Kidney epithelial cell (primary cell): Measurements from ENCODE around the gene ZFX. TPM values are rescaled to one million over a fixed set of nuclear protein-coding genes. Genes with fewer than 3 reads are reported as not detected.

Experiments used
- DNase-seq: peaks from one replicate; pipeline ENCODE4 v3.0.0-alpha.2; 2010; ENCODE audit warnings: low read depth
- H3K27me3 ChIP-seq: 2 replicates; pipeline ENCODE4 v1.6.0; 2011; ENCODE audit warnings: low read length; ENCODE audit not compliant: control insufficient read depth, insufficient read depth
- H3K36me3 ChIP-seq: 2 replicates; pipeline ENCODE4 v1.5.1; 2011; ENCODE audit warnings: low read length; ENCODE audit not compliant: control insufficient read depth, insufficient read depth
- H3K4me3 ChIP-seq: 2 replicates; pipeline ENCODE4 v1.5.1; 2011; ENCODE audit warnings: low read depth, mild to moderate bottlenecking, control low read depth, low read length
- total RNA-seq: library from RNA; depleted of rRNA; stranded (reverse); fragments of >200 nt; gene quantifications from 2 replicates; pipeline ENCODE4 v1.2.3, GENCODE V29; 2015
- TF ChIP-seq, protein P1 (sequence below): IDR thresholded peaks from 2 replicates; pipeline ENCODE4 v1.5.1; 2011; ENCODE audit warnings: mild to moderate bottlenecking, moderate library complexity, low read length, control low read depth, inconsistent platforms; ENCODE audit not compliant: insufficient read depth, poor library complexity, severe bottlenecking

Gene ZFX
- total RNA-seq, 1 donor from 2014 or later, result 19.7 TPM

DNA sequence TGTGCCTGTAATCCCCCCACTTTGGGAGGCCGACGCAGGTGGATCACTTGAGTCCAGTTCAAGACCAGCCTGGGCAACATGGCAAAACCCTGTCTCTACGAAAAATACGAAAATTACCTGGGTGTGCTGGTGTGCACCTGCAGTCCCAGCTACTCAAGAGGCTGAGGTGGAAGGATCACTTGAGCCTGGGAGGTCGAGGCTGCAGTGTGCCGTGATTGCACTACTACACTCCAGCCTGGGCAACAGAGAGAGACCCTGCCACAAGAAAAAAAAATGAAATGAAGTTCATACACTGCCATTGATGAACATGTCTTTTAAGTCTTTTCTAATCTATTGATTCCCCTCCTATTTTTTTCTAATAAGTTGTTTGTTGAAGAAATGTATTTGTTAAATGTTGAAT, 5.0 kb upstream of the ZFX start:
- TF ChIP-seq, protein P1, sequence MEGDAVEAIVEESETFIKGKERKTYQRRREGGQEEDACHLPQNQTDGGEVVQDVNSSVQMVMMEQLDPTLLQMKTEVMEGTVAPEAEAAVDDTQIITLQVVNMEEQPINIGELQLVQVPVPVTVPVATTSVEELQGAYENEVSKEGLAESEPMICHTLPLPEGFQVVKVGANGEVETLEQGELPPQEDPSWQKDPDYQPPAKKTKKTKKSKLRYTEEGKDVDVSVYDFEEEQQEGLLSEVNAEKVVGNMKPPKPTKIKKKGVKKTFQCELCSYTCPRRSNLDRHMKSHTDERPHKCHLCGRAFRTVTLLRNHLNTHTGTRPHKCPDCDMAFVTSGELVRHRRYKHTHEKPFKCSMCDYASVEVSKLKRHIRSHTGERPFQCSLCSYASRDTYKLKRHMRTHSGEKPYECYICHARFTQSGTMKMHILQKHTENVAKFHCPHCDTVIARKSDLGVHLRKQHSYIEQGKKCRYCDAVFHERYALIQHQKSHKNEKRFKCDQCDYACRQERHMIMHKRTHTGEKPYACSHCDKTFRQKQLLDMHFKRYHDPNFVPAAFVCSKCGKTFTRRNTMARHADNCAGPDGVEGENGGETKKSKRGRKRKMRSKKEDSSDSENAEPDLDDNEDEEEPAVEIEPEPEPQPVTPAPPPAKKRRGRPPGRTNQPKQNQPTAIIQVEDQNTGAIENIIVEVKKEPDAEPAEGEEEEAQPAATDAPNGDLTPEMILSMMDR, result no peak
- no peak for DNase-seq
- Histone ChIP-seq H3K27me3 (no peaks in the 10 kb centered on the region), H3K4me3 (no peak overlapping the region), H3K36me3 (no peaks in the 10 kb centered on the region)

DNA sequence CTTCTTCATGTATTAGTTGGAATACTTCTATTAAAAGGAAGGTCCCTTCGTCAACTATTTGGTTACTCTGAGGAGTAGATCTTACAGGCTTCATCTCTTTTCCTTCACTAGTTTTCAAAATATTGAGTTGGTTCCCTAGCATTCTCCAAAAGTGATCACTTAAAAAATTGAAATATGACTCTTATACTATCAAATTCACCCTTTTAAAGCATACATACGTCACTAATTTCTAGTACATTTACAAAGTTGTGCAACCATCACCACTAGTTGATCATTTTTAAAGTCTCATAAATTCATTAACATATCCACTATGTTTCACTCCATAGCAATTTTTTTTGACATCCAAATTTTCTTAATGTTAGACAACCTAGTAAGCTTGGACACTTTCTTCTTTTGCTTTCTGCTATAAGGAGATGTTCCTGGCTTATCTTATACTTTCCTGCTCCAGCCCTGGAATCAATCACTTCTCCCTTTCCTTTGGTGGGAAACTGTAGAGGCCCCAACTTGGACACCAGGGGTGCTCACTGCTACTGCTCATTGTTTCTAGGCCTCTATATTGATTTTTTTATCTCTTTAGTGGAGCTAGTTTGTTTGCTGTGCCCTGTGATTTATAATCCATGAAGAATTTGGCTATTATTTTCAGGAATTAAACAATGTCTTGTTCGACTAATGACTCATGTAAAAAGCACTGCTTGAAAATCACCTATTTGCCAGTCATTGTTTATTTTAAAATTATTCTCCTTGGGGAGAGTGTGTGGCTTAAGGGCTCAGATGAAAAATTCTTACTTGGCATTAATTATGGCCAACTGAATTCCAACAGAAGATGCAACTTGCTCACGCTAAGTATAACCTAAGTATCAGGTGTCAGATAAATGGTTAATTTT, 4.0 kb upstream of the ZFX start:
- DNase-seq, result peak; percentile 29
- TF ChIP-seq, protein P1, result peak; percentile 27

DNA sequence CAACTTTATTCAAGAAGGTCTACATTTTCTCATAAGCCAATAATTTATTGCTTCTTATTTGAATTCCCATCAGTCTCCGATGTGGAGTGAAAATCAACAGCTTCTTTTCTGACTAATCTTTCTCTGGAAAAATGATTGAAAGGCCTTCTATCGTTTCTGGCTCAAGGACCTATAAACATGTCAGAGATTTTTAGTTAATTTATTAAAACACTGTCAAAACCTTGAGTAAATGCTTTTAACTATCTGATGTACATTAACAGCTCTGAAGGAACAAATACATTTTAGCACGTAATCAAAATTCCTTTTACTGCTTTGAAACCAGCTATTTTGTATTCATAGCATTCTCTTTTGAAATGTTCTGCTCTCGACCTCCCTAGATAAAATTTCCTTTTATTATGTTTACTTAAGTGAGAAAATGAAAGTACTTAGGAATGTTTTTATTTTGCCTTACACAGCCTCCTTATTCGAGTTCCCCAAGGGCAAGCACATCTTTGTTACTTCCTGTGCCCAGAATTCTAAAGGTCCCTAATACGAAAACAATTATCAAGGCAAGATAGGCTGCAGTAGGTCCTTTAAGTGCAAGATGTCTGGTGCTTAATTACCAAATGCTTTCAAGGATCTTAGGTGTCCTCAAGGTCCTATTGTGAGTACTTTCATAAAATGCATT, 3.1 kb upstream of the ZFX start:
- TF ChIP-seq, protein P1, result no peak
- Histone ChIP-seq H3K36me3 (no peaks in the 10 kb centered on the region), H3K4me3 (no peak overlapping the region), H3K27me3 (no peaks in the 10 kb centered on the region)
- no peak for DNase-seq

More for the DNA sequence above, 4.0 kb upstream of the ZFX start:
- no peaks in the 10 kb centered on the region for H3K27me3 ChIP-seq
- no peak overlapping the region for H3K4me3 ChIP-seq
- H3K36me3 ChIP-seq, result no peaks in the 10 kb centered on the region

DNA sequence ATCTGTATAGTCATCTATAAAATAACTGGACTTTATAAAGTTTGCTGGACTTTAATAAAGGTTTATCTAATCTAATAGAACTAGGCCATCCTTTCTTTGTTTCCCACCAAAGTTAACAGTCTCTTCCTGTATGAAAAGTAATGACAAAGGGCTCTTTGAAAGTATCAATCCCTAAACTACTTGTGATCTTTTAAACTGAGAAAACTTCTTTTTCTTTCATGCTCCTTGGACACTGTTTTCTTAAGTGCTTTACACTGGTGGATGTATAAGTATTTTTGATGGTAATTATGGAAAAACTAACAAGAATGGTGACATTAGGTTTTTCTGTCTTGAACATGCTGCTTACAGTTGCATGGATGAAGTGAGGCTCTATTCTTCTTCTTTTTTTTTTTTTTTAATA, 2.4 kb upstream of the ZFX start:
- TF ChIP-seq, protein P1, result no peak
- H3K4me3 ChIP-seq, result no peak overlapping the region

DNA sequence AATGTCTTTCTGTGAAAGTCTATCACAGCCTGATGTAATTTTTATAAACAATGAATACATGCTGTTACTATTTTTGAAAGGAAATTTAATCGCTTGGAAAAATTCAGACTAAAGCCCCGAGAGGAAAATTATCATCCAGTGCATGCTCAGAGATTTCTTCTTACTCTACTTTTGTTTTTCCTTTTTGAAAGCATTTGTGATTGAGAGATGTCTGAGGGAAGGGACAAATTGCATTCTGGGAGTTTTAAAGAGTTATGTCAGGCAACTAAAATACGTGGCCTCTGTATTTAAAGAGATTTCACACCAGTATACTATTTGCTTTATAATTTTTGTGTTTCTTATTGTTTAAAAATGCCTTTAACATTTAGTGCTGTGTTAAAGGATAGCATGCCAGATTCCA, 1.4 kb upstream of the ZFX start:
- TF ChIP-seq, protein P1, result no peak
- H3K36me3 ChIP-seq, result no peaks in the 10 kb centered on the region
- no peaks in the 10 kb centered on the region for H3K27me3 ChIP-seq
- H3K4me3 ChIP-seq, result no peak overlapping the region
- no peak for DNase-seq

More for the DNA sequence above, 2.4 kb upstream of the ZFX start:
- H3K36me3 ChIP-seq, result no peaks in the 10 kb centered on the region
- no peak for DNase-seq
- no peaks in the 10 kb centered on the region for H3K27me3 ChIP-seq
